IMR-90 (cell line): ENCODE data around the gene SLIT1. TPM values are rescaled to one million over a fixed set of nuclear protein-coding genes. Genes with fewer than 3 reads are reported as not detected.

Experiments
- ATAC-seq: fragments of 200-7000 bp; cut with Tn5 transposase; 2 replicates; pipeline ENCODE4 v1.9.1; 2020; ENCODE audit warnings: low read depth, mild to moderate bottlenecking, moderate library complexity
- BruUV-seq: library from RNA; stranded (reverse); fragments of 400-500 nt; replicated peaks from 2 replicates; lab custom pipeline; 2021; lab: Mats Ljungman, UMichigan
- CTCF ChIA-PET: fragments of 300-600 bp; formaldehyde crosslinking; extraction: SDS; loops from one replicate; lab custom pipeline; 2021; ENCODE audit warnings: antibody characterized with exemption; lab: Yijun Ruan, JAX
- POLR2A ChIA-PET: fragments of 300-600 bp; sonication (Branson Sonifier 250); formaldehyde crosslinking; loops from one replicate; lab custom pipeline; 2022; ENCODE audit warnings: antibody characterized with exemption; ENCODE audit not compliant: unreplicated experiment; lab: Charles Lee
- DNase-seq: peaks from one replicate; pipeline ENCODE4 v3.0.0; 2013
- H2AFZ ChIP-seq: replicated peaks from 2 replicates; pipeline ENCODE3; 2013; ENCODE audit warnings: low read length, mild to moderate bottlenecking; ENCODE audit not compliant: poor library complexity
- H2AK5ac ChIP-seq: 2 replicates; pipeline ENCODE4 v1.6.1; 2013; ENCODE audit warnings: low read depth, low read length, inconsistent platforms
- H2AK9ac ChIP-seq: replicated peaks from 2 replicates; pipeline ENCODE3; 2013; ENCODE audit warnings: mild to moderate bottlenecking, low read depth, low read length, moderate library complexity; ENCODE audit not compliant: poor library complexity
- H2BK120ac ChIP-seq: 2 replicates; pipeline ENCODE4 v1.6.1; 2013; ENCODE audit warnings: low read depth, low read length, inconsistent platforms
- H2BK15ac ChIP-seq: 3 replicates; pipeline ENCODE4 v1.6.1; 2013; ENCODE audit warnings: low read depth, low read length, inconsistent platforms
- H2BK20ac ChIP-seq: 2 replicates; pipeline ENCODE4 v1.6.1; 2013; ENCODE audit warnings: low read depth, mild to moderate bottlenecking, inconsistent platforms, low read length, moderate library complexity
- H2BK5ac ChIP-seq: 2 replicates; pipeline ENCODE4 v1.6.1; 2013; ENCODE audit warnings: mild to moderate bottlenecking, low read depth, low read length, inconsistent platforms; ENCODE audit not compliant: poor library complexity, severe bottlenecking
- H3K14ac ChIP-seq: replicated peaks from 2 replicates; pipeline ENCODE4 v1.6.1; 2013; ENCODE audit warnings: low read depth, low read length, inconsistent platforms
- H3K18ac ChIP-seq: 2 replicates; pipeline ENCODE4 v1.6.1; 2013; ENCODE audit warnings: low read depth, low read length, control low read depth
- H3K23ac ChIP-seq: 2 replicates; pipeline ENCODE4 v1.6.1; 2013; ENCODE audit warnings: low read depth, low read length, inconsistent platforms
- H3K27ac ChIP-seq: 2 replicates; pipeline ENCODE4 v1.5.1; 2013; ENCODE audit warnings: mild to moderate bottlenecking, control low read depth, low read length; ENCODE audit not compliant: insufficient read depth
- H3K27me3 ChIP-seq: 2 replicates; pipeline ENCODE4 v1.6.1; 2013; ENCODE audit warnings: low read length; ENCODE audit not compliant: control insufficient read depth, insufficient read depth
- H3K36me3 ChIP-seq: 2 replicates; pipeline ENCODE4 v1.6.1; 2013; ENCODE audit warnings: low read length, mixed read lengths; ENCODE audit not compliant: control insufficient read depth, insufficient read depth
- H3K4ac ChIP-seq: 2 replicates; pipeline ENCODE4 v1.6.1; 2013; ENCODE audit warnings: low read depth, low read length, inconsistent platforms
- H3K4me1 ChIP-seq: 2 replicates; pipeline ENCODE4 v1.6.1; 2013; ENCODE audit warnings: low read length, mixed read lengths; ENCODE audit not compliant: control insufficient read depth, insufficient read depth
- H3K4me2 ChIP-seq: 2 replicates; pipeline ENCODE4 v1.6.1; 2013; ENCODE audit warnings: low read depth, mild to moderate bottlenecking, control low read depth, low read length, moderate library complexity
- H3K4me3 ChIP-seq: 2 replicates; pipeline ENCODE4 v1.5.1; 2013; ENCODE audit warnings: low read depth, mild to moderate bottlenecking, control low read depth, low read length, moderate library complexity; ENCODE audit not compliant: insufficient read depth
- H3K56ac ChIP-seq: 2 replicates; pipeline ENCODE4 v1.6.1; 2013; ENCODE audit warnings: low read length, inconsistent platforms; ENCODE audit not compliant: insufficient read depth; ENCODE audit errors: extremely low read depth
- H3K79me1 ChIP-seq, 2 experiments: 2 replicates each; pipeline ENCODE4 v1.6.1; 2013; ENCODE audit warnings: low read length in 2 of 2, inconsistent platforms in 1 of 2, low read depth in 1 of 2
- H3K9ac ChIP-seq: 2 replicates; pipeline ENCODE4 v1.6.1; 2013; ENCODE audit warnings: low read depth, low read length, control low read depth
- H3K9me1 ChIP-seq: 2 replicates; pipeline ENCODE4 v1.6.1; 2013; ENCODE audit warnings: low read length, inconsistent platforms; ENCODE audit not compliant: insufficient read depth
- H3K9me3 ChIP-seq: 2 replicates; pipeline ENCODE4 v1.6.1; 2013; ENCODE audit warnings: low read length; ENCODE audit not compliant: control insufficient read depth, insufficient read depth
- H4K20me1 ChIP-seq: 2 replicates; pipeline ENCODE4 v1.6.1; 2013; ENCODE audit warnings: low read length, inconsistent platforms; ENCODE audit not compliant: insufficient read depth
- H4K5ac ChIP-seq: 2 replicates; pipeline ENCODE4 v1.6.1; 2013; ENCODE audit warnings: mild to moderate bottlenecking, low read depth, low read length, control low read depth
- H4K8ac ChIP-seq, 2 experiments: 2 replicates each; pipeline ENCODE4 v1.6.1; 2013; ENCODE audit warnings: low read depth in 2 of 2, low read length in 2 of 2, control low read depth in 1 of 2, inconsistent platforms in 1 of 2
- H4K91ac ChIP-seq: 2 replicates; pipeline ENCODE4 v1.6.1; 2013; ENCODE audit warnings: low read depth, low read length, inconsistent platforms; ENCODE audit not compliant: insufficient read depth
- BHLHE40 ChIP-seq: fragments of 150-350 bp; IDR thresholded peaks from 2 replicates; pipeline ENCODE4 v1.6.1; 2016; ENCODE audit warnings: mild to moderate bottlenecking, low read depth, low read length
- CHD1 ChIP-seq: IDR thresholded peaks from 2 replicates; pipeline ENCODE4 v1.6.1; 2012; ENCODE audit warnings: low read depth, low read length, improper control_type of control experiment
- CTCF ChIP-seq: conservative IDR thresholded peaks from 2 replicates; pipeline ENCODE4 v1.5.1; 2012; ENCODE audit warnings: mild to moderate bottlenecking, low read depth, low read length, improper control_type of control experiment
- MAFK ChIP-seq: IDR thresholded peaks from 2 replicates; pipeline ENCODE4 v1.6.1; 2012; ENCODE audit warnings: low read depth, low read length, improper control_type of control experiment
- NFE2L2 ChIP-seq: fragments of 150-350 bp; IDR thresholded peaks from 2 replicates; pipeline ENCODE4 v1.6.1; 2016; ENCODE audit warnings: low read depth, mild to moderate bottlenecking, low read length
- POLR2A ChIP-seq: IDR thresholded peaks from 2 replicates; pipeline ENCODE4 v1.6.1; 2012; ENCODE audit warnings: mild to moderate bottlenecking, low read depth, low read length
- RAD21 ChIP-seq: IDR thresholded peaks from 2 replicates; pipeline ENCODE4 v1.6.1; 2012; ENCODE audit warnings: low read length, improper control_type of control experiment
- RCOR1 ChIP-seq: IDR thresholded peaks from 2 replicates; pipeline ENCODE4 v1.6.1; 2012; ENCODE audit warnings: mild to moderate bottlenecking, low read length, improper control_type of control experiment; ENCODE audit not compliant: insufficient replicate concordance
- RFX5 ChIP-seq: IDR thresholded peaks from 2 replicates; pipeline ENCODE4 v1.8.0; 2012; ENCODE audit warnings: low read depth, mild to moderate bottlenecking, low read length, moderate library complexity
- SMC3 ChIP-seq: fragments of 150-350 bp; IDR thresholded peaks from 2 replicates; pipeline ENCODE4 v1.6.1; 2016; ENCODE audit warnings: low read depth, mild to moderate bottlenecking, antibody characterized with exemption, low read length, moderate library complexity
- USF2 ChIP-seq: fragments of 150-350 bp; IDR thresholded peaks from 2 replicates; pipeline ENCODE4 v1.6.1; 2017; ENCODE audit warnings: mild to moderate bottlenecking, antibody characterized with exemption, low read length, low read depth
- WGBS, 2 experiments: methylation state at CpG; one replicate each; pipeline versions ENCODE4 v1.1.5 to v1.1.7; 2013; ENCODE audit warnings: missing lambda C conversion rate in 2 of 2; ENCODE audit not compliant: insufficient read length in 1 of 2; ENCODE audit errors: extremely low coverage in 2 of 2; 5-methylcytosine and 5-hydroxymethylcytosine counted together
- dilution Hi-C: fragments of 300-500 bp; cut with HindIII; formaldehyde crosslinking; loops from one replicate; pipeline ENCODE4 v1.14.3; 2018; ENCODE audit warnings: low sequenced_read_pairs; ENCODE audit not compliant: unreplicated experiment
- in situ Hi-C: fragments of 300-500 bp; cut with MboI; formaldehyde crosslinking; loops from 3 replicates; pipeline ENCODE4 v1.14.3; 2019; ENCODE audit warnings: low sequenced_read_pairs, inconsistent platforms, mixed read lengths
- intact Hi-C: fragments of 100-400 bp; cut with micrococcal nuclease; formaldehyde crosslinking; loops from 2 replicates; pipeline ENCODE4 v1.10.0; 2022
- polyA plus RNA-seq, 3 experiments: library from polyadenylated mRNA; depleted of rRNA; stranded (reverse); fragments of >200 nt; gene quantifications; 2 replicates each; pipeline ENCODE4 v1.2.3, GENCODE V29; 2012; ENCODE audit warnings: low replicate concordance in 1 of 3
- total RNA-seq: library from RNA; depleted of rRNA; stranded (reverse); fragments of >200 nt; gene quantifications from 2 replicates; pipeline ENCODE4 v1.2.3, GENCODE V29; 2012
- TF ChIP-seq, protein P1 (sequence below): fragments of 150-350 bp; IDR thresholded peaks from 2 replicates; pipeline ENCODE4 v1.6.1; 2016; ENCODE audit warnings: low read depth, mild to moderate bottlenecking, low read length, moderate library complexity, borderline replicate concordance

SLIT1 gene
- total and polyA plus RNA-seq, 2 of the 4 experiments (the other 2 are of a cell fraction), result under 0.01 TPM

DNA sequence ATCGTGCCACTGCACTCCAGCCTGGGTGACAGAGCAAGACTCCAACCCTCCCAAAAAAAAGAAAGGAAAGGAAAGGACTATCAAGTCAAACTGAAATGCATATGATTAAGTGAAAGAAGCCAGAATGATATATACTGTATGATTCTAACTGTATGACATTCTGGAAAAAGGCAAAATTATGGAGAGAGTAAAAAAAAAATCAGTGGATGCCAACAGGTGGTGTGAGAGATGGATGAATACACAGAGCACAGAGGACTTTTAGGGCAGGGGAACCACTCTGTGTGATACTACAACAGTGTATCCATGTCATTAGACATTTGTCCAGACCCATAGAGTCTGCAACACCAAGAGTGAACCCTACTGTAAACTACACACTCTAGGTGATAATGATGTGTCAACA lies 99.2 kb downstream of the SLIT1 start:
- no peaks in the 10 kb centered on the region; the same call in 1 of the 2 replicates for H4K20me1 ChIP-seq
- no peak overlapping the region for H3K4ac ChIP-seq
- H3K9me3 ChIP-seq, result no peaks in the 10 kb centered on the region
- H4K8ac ChIP-seq, result no peak overlapping the region
- H2BK15ac ChIP-seq, result no peak overlapping the region
- TF ChIP-seq SMC3 (no peak), RCOR1 (no peak), NFE2L2 (no peak), CHD1 (no peak), BHLHE40 (no peak), MAFK (no peak), POLR2A (no peak), CTCF (no peak), RFX5 (no peak), USF2 (no peak), RAD21 (no peak)
- TF ChIP-seq, protein P1, sequence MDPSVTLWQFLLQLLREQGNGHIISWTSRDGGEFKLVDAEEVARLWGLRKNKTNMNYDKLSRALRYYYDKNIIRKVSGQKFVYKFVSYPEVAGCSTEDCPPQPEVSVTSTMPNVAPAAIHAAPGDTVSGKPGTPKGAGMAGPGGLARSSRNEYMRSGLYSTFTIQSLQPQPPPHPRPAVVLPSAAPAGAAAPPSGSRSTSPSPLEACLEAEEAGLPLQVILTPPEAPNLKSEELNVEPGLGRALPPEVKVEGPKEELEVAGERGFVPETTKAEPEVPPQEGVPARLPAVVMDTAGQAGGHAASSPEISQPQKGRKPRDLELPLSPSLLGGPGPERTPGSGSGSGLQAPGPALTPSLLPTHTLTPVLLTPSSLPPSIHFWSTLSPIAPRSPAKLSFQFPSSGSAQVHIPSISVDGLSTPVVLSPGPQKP, result no peak
- ATAC-seq, result no peak
- H3K14ac ChIP-seq, result no peak overlapping the region
- H3K4me2 ChIP-seq, result no peak overlapping the region
- no peak overlapping the region for H2AFZ ChIP-seq
- no peak overlapping the region for H3K27ac ChIP-seq
- H2BK120ac ChIP-seq, result no peak overlapping the region
- H3K23ac ChIP-seq, result no peak overlapping the region
- WGBS, 2 experiments, result no CpG with 5 or more reads among the region's 1 CpG
- no peak overlapping the region for H2BK5ac ChIP-seq
- H4K91ac ChIP-seq, result no peak overlapping the region
- dilution Hi-C loops (no loop called here), intact Hi-C loops (no loop called here), in situ Hi-C loops (no loop called here)
- H2AK5ac ChIP-seq, result no peak overlapping the region
- H3K79me1 ChIP-seq, result no peaks in the 10 kb centered on the region
- H2AK9ac ChIP-seq, result no peak overlapping the region
- H4K5ac ChIP-seq, result no peak overlapping the region
- H3K9me1 ChIP-seq, result no peaks in the 10 kb centered on the region
- no peak overlapping the region for H3K4me3 ChIP-seq
- no peak overlapping the region for H2BK20ac ChIP-seq
- H3K27me3 ChIP-seq, result peaks cover 43% of the 10 kb centered on the region
- H3K18ac ChIP-seq, result no peak overlapping the region
- DNase-seq, result no peak
- no peaks in the 10 kb centered on the region for H3K36me3 ChIP-seq
- ChIA-PET CTCF (interaction anchor here (0.6 to 1.4 kb wide), 2 partner anchors 13 to 555 kb away, joined by 4 to 5 read pairs; no protein-coding TSS in a partner anchor), POLR2A (no interaction called here)
- no TSS peak for BruUV-seq
- no peak overlapping the region for H3K9ac ChIP-seq
- no peak overlapping the region for H3K56ac ChIP-seq
- H3K4me1 ChIP-seq, result no peaks in the 10 kb centered on the region
